HG03571 (cell line): ENCODE measurements around the gene ARMC9.
"Not testable (repeated sequence)": the region's sequence is repeated elsewhere in the genome, so short reads cannot be mapped to it uniquely, and the experiment has no call there.

Source experiments
- ATAC-seq: cut with Tn5 transposase; IDR thresholded peaks from one replicate; pipeline ENCODE4 v1.9.1; 2021; ENCODE audit not compliant: unreplicated experiment

ARMC9 gene

GRCh38 chr2:231337807-231338759 is 139.7 kb downstream of the ARMC9 start:
- ATAC-seq = no peak

GRCh38 chr2:231339316-231339715 is 140.9 kb downstream of the ARMC9 start:
- ATAC-seq = no peak

- ATAC-seq = no peak
Observed at GRCh38 chr2:231341100-231341499, 142.7 kb downstream of the ARMC9 start.

- no peak for ATAC-seq
Observed at GRCh38 chr2:231342061-231342711, 143.8 kb downstream of the ARMC9 start.

- no peak for ATAC-seq
Observed at GRCh38 chr2:231343006-231343710, 144.7 kb downstream of the ARMC9 start.

GRCh38 chr2:231343988-231344387 is 145.6 kb downstream of the ARMC9 start:
- ATAC-seq = no peak

GRCh38 chr2:231344851-231345250 is 146.4 kb downstream of the ARMC9 start:
- ATAC-seq = no peak

- no peak for ATAC-seq
Observed at GRCh38 chr2:231347081-231347480, 148.7 kb downstream of the ARMC9 start.

- ATAC-seq = no peak
Observed at GRCh38 chr2:231347638-231348037, 149.2 kb downstream of the ARMC9 start.

- ATAC-seq = no peak
Observed at GRCh38 chr2:231348173-231348572, 149.7 kb downstream of the ARMC9 start.

- no peak for ATAC-seq
Observed at GRCh38 chr2:231348704-231349373, 150.4 kb downstream of the ARMC9 start.

GRCh38 chr2:231349374-231349735 is 150.9 kb downstream of the ARMC9 start:
- not testable (repeated sequence) for ATAC-seq

GRCh38 chr2:231351648-231352047 is 153.2 kb downstream of the ARMC9 start:
- ATAC-seq = no peak

- no peak for ATAC-seq
Observed at GRCh38 chr2:231353469-231353868, 155.0 kb downstream of the ARMC9 start.

GRCh38 chr2:231355508-231356465 is 157.4 kb downstream of the ARMC9 start:
- ATAC-seq = no peak

- no peak for ATAC-seq
Observed at GRCh38 chr2:231356466-231356844, 158.0 kb downstream of the ARMC9 start.

GRCh38 chr2:231357048-231357447 is 158.6 kb downstream of the ARMC9 start:
- no peak for ATAC-seq

GRCh38 chr2:231357931-231358330 is 159.5 kb downstream of the ARMC9 start:
- ATAC-seq = no peak

- no peak for ATAC-seq
Observed at GRCh38 chr2:231359441-231359840, 161.0 kb downstream of the ARMC9 start.

GRCh38 chr2:231359948-231360347 is 161.5 kb downstream of the ARMC9 start:
- no peak for ATAC-seq
